Measurements from ENCODE around the gene ATRX.
"Not testable (repeated sequence)": the region's sequence is repeated elsewhere in the genome, so short reads cannot be mapped to it uniquely, and the experiment has no call there.

ATRX gene

GRCh38 chrX:77603635-77604336 is 182.2 kb downstream of the ATRX start:
- no peak for DNase-seq (ENCODE audit: insufficient read length, low spot score)
- no peak for TF ChIP-seq POLR2A (IDR thresholded peaks at IDR 0.05; ENCODE audit: low read depth, low read length)
- TF ChIP-seq PAX5 (IDR thresholded peaks at IDR 0.05; ENCODE audit: insufficient read depth, low read length, severe bottlenecking), result no peak
- no peak for TF ChIP-seq POU2F2 (IDR thresholded peaks at IDR 0.05; ENCODE audit: low read depth, low read length)
- FAIRE-seq, result peak; percentile 26

- no peak for FAIRE-seq
- TF ChIP-seq POLR2AphosphoS5 (IDR thresholded peaks at IDR 0.05; ENCODE audit: low read depth, low read length), result no peak
- TF ChIP-seq PAX5 (IDR thresholded peaks at IDR 0.05; ENCODE audit: insufficient read depth, low read length, severe bottlenecking), result no peak
- TF ChIP-seq SPI1 (IDR thresholded peaks at IDR 0.05; ENCODE audit: low read depth, low read length), result no peak
- no peak for TF ChIP-seq POLR2A (IDR thresholded peaks at IDR 0.05; ENCODE audit: low read depth, low read length)
- no peak for TF ChIP-seq TAF1 (IDR thresholded peaks at IDR 0.05; ENCODE audit: low read depth, low read length)
- TF ChIP-seq POU2F2 (IDR thresholded peaks at IDR 0.05; ENCODE audit: low read depth, low read length), result no peak
Measured at GRCh38 chrX:77597511-77597910, 188.5 kb downstream of the ATRX start.

DNA sequence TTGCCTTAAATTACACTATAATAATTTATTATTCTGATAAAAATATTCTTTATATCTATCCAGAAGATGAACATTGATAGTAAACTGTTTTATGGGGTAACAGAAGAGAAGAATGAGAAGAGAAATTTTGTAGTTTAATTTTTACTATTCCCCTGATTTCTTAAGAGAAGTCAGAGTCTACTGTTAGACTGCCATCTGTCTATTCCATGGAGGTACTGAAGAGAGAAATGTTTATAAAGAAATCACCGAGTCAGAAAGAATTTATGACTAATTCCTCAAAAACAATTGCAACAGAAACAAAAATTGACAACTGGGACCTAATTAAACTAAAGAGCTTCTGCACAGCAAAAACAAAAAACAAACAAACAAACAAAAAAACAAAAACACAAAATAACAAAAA is 188.9 kb downstream of the ATRX start:
- no peak for DNase-seq (ENCODE audit: insufficient read length, low spot score)
- FAIRE-seq, result no peak
- TF ChIP-seq POLR2A (IDR thresholded peaks at IDR 0.05; ENCODE audit: low read depth, low read length) (no peak), PAX5 (IDR thresholded peaks at IDR 0.05; ENCODE audit: insufficient read depth, low read length, severe bottlenecking) (no peak), SPI1 (IDR thresholded peaks at IDR 0.05; ENCODE audit: low read depth, low read length) (no peak), TAF1 (IDR thresholded peaks at IDR 0.05; ENCODE audit: low read depth, low read length) (no peak), POU2F2 (IDR thresholded peaks at IDR 0.05; ENCODE audit: low read depth, low read length) (no peak), POLR2AphosphoS5 (IDR thresholded peaks at IDR 0.05; ENCODE audit: low read depth, low read length) (no peak)

More at GRCh38 chrX:77597511-77597910, 188.5 kb downstream of the ATRX start:
- DNase-seq (ENCODE audit: insufficient read length, low spot score), result no peak

DNA sequence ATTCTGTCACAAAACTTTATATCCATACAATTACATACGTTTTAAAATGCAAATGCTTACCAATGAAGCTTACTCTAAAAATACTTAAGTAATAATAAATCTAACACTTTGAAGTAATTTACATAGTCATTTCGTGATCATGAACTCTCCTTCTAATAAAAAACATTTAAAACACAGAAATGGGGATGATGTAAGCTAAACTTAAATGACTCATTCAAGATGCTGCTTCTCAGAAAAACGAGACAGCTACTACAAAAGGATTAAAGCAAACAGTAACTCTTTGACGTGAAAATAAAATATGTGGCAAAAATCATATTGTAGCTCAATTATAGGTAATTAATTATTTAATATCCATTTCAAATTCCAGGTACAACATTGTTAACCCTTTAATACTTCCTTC is 190.2 kb downstream of the ATRX start:
- TF ChIP-seq PAX5 (IDR thresholded peaks at IDR 0.05; ENCODE audit: insufficient read depth, low read length, severe bottlenecking) (no peak), POU2F2 (IDR thresholded peaks at IDR 0.05; ENCODE audit: low read depth, low read length) (no peak), POLR2A (IDR thresholded peaks at IDR 0.05; ENCODE audit: low read depth, low read length) (no peak), TAF1 (IDR thresholded peaks at IDR 0.05; ENCODE audit: low read depth, low read length) (no peak), SPI1 (IDR thresholded peaks at IDR 0.05; ENCODE audit: low read depth, low read length) (no peak)
- no peak for DNase-seq (ENCODE audit: insufficient read length, low spot score)
- FAIRE-seq, result no peak

DNA sequence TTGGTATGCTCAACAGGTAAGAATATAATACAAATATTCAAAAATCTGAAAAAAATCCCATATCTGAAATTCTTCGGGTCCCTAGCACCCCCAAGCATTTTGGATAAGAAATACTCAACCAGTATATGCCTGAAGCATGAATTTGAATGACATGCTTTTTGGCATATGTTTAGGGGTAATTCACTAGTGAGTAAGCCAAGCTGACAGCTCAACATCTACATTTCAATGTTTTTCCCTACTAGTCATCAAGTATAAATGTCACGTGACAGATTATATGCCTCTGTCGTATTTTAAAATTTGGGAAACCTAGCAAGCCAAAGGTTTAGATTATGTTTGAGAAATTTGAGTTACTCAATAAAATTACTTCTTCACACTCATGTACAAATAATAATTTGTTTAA is 213.7 kb downstream of the ATRX start:
- DNase-seq (ENCODE audit: insufficient read length, low spot score) (no peak), FAIRE-seq (peak; percentile 45)
- TF ChIP-seq POU2F2 (IDR thresholded peaks at IDR 0.05; ENCODE audit: low read depth, low read length), result no peak
- TF ChIP-seq POLR2A (IDR thresholded peaks at IDR 0.05; ENCODE audit: low read depth, low read length), result no peak
- TF ChIP-seq SPI1 (IDR thresholded peaks at IDR 0.05; ENCODE audit: low read depth, low read length), result no peak
- TF ChIP-seq TAF1 (IDR thresholded peaks at IDR 0.05; ENCODE audit: low read depth, low read length), result no peak
- no peak for TF ChIP-seq PAX5 (IDR thresholded peaks at IDR 0.05; ENCODE audit: insufficient read depth, low read length, severe bottlenecking)
- no peak for TF ChIP-seq POLR2AphosphoS5 (IDR thresholded peaks at IDR 0.05; ENCODE audit: low read depth, low read length)

- FAIRE-seq, result no peak
- TF ChIP-seq POU2F2 (IDR thresholded peaks at IDR 0.05; ENCODE audit: low read depth, low read length), result no peak
- TF ChIP-seq SPI1 (IDR thresholded peaks at IDR 0.05; ENCODE audit: low read depth, low read length), result no peak
- TF ChIP-seq POLR2AphosphoS5 (IDR thresholded peaks at IDR 0.05; ENCODE audit: low read depth, low read length), result no peak
- no peak for TF ChIP-seq PAX5 (IDR thresholded peaks at IDR 0.05; ENCODE audit: insufficient read depth, low read length, severe bottlenecking)
- TF ChIP-seq TAF1 (IDR thresholded peaks at IDR 0.05; ENCODE audit: low read depth, low read length), result no peak
- no peak for TF ChIP-seq POLR2A (IDR thresholded peaks at IDR 0.05; ENCODE audit: low read depth, low read length)
- DNase-seq (ENCODE audit: insufficient read length, low spot score), result no peak
Measured at GRCh38 chrX:77565278-77565677, 220.7 kb downstream of the ATRX start.

DNA sequence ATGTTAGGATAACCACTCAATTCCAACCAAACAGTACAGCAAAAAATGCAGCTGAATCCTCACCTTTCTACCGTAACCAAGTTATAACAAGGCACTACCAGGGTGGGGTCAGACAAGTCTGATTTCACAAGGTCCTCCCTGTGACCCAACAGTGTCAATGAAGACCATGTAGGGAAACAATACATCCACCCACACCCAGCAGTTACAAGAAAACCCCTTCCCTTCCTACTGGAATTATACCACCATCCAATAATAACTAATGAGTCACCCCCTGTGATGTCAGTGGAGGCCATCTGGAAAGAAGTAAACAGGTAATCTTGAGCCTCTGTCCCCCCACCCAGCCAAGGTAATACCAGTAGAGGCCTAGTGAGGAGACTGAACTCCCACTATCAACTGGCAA is 221.2 kb downstream of the ATRX start:
- TF ChIP-seq PAX5 (IDR thresholded peaks at IDR 0.05; ENCODE audit: insufficient read depth, low read length, severe bottlenecking), result no peak
- DNase-seq (ENCODE audit: insufficient read length, low spot score) (no peak), FAIRE-seq (peak; percentile 69)

- DNase-seq (ENCODE audit: insufficient read length, low spot score) (no peak), FAIRE-seq (no peak)
- TF ChIP-seq TAF1 (IDR thresholded peaks at IDR 0.05; ENCODE audit: low read depth, low read length), result no peak
- TF ChIP-seq POLR2A (IDR thresholded peaks at IDR 0.05; ENCODE audit: low read depth, low read length), result no peak
- no peak for TF ChIP-seq POU2F2 (IDR thresholded peaks at IDR 0.05; ENCODE audit: low read depth, low read length)
- TF ChIP-seq POLR2AphosphoS5 (IDR thresholded peaks at IDR 0.05; ENCODE audit: low read depth, low read length), result no peak
- no peak for TF ChIP-seq PAX5 (IDR thresholded peaks at IDR 0.05; ENCODE audit: insufficient read depth, low read length, severe bottlenecking)
- TF ChIP-seq SPI1 (IDR thresholded peaks at IDR 0.05; ENCODE audit: low read depth, low read length), result no peak
Measured at GRCh38 chrX:77561372-77561771, 224.6 kb downstream of the ATRX start.

GRCh38 chrX:77556276-77556675 is 229.7 kb downstream of the ATRX start:
- TF ChIP-seq TAF1 (IDR thresholded peaks at IDR 0.05; ENCODE audit: low read depth, low read length) (no peak), POLR2AphosphoS5 (IDR thresholded peaks at IDR 0.05; ENCODE audit: low read depth, low read length) (no peak), SPI1 (IDR thresholded peaks at IDR 0.05; ENCODE audit: low read depth, low read length) (no peak), POU2F2 (IDR thresholded peaks at IDR 0.05; ENCODE audit: low read depth, low read length) (no peak), POLR2A (IDR thresholded peaks at IDR 0.05; ENCODE audit: low read depth, low read length) (no peak), PAX5 (IDR thresholded peaks at IDR 0.05; ENCODE audit: insufficient read depth, low read length, severe bottlenecking) (no peak)
- no peak for FAIRE-seq
- no peak for DNase-seq (ENCODE audit: insufficient read length, low spot score)

DNA sequence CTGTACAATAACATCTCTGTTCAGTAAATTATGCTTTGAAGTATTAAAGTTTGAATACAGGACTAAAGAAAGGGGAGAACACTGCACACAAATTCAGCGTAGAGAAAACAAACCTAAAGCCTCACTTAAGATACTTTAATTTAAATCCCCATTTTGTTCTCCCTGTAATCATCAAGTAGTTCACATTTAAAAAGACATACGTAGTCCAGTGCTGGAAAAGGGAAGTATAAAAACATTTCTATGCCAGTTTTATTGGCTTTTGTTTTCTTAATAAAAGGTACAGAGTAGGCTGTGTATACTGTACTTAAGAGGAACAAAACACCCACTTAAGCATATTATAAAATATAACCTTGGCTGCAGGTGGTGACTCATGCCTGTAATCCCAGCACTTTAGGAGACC is 237.3 kb downstream of the ATRX start:
- no peak for FAIRE-seq
- no peak for DNase-seq (ENCODE audit: insufficient read length, low spot score)
- TF ChIP-seq SPI1 (IDR thresholded peaks at IDR 0.05; ENCODE audit: low read depth, low read length) (no peak), TAF1 (IDR thresholded peaks at IDR 0.05; ENCODE audit: low read depth, low read length) (no peak), POLR2AphosphoS5 (IDR thresholded peaks at IDR 0.05; ENCODE audit: low read depth, low read length) (no peak)

DNA sequence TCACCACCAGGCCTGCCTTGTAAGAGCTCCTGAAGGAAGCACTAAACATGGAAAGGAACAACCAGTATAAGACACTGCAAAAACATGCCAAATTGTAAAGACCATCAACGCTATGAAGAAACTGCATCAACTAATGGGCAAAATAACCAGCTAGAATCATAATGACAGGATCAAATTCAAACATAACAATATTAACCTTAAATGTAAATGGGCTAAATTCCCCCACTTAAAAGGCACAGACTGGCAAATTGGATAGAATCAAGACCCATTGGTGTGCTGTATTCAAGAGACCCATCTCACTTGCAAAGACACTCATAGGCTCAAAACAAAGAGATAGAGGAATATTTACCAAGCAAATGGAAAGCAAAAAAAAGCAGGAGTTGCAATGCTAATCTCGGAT is 246.2 kb downstream of the ATRX start:
- not testable (repeated sequence) for DNase-seq (ENCODE audit: insufficient read length, low spot score); FAIRE-seq

- not testable (repeated sequence) for FAIRE-seq; DNase-seq (ENCODE audit: insufficient read length, low spot score)
Measured at GRCh38 chrX:77531261-77531660, 254.8 kb downstream of the ATRX start.
